GM21360 (cell line): ENCODE results near the gene ADAM21.
"Not testable (repeated sequence)": the region's sequence is repeated elsewhere in the genome, so short reads cannot be mapped to it uniquely, and the experiment has no call there.

Source experiments
- ATAC-seq: cut with Tn5 transposase; IDR thresholded peaks from one replicate; pipeline ENCODE4 v1.9.1; 2021; ENCODE audit warnings: mild to moderate bottlenecking, moderate library complexity; ENCODE audit not compliant: unreplicated experiment

The ADAM21 gene

GRCh38 chr14:70475459-70475858, 23.5 kb downstream of the ADAM21 start:
- not testable (repeated sequence) for ATAC-seq

GRCh38 chr14:70477356-70478105, 25.6 kb downstream of the ADAM21 start:
- not testable (repeated sequence) for ATAC-seq

GRCh38 chr14:70489579-70490200, 37.7 kb downstream of the ADAM21 start:
- ATAC-seq = no peak

GRCh38 chr14:70498191-70498590, 46.2 kb downstream of the ADAM21 start:
- ATAC-seq = no peak
